ENCODE results near the gene TNIK. TPM values are rescaled to one million over a fixed set of nuclear protein-coding genes. Genes with fewer than 3 reads are reported as not detected.

The TNIK gene
- total RNA-seq, 1 donor from 2014 or later, result 1.5 TPM

- no peaks in the 10 kb centered on the region for H3K9me3 Mint-ChIP-seq (ENCODE audit: unreplicated experiment)
- no peak for TF ChIP-seq CTCF (IDR thresholded peaks at IDR 0.05; ENCODE audit: partially characterized antibody, unreplicated experiment)
- DNase-seq, result no peak
- no peak overlapping the region for H3K27ac Mint-ChIP-seq (ENCODE audit: unreplicated experiment)
- no peaks in the 10 kb centered on the region for H3K27me3 Mint-ChIP-seq (ENCODE audit: unreplicated experiment)
- peaks cover 2% of the 10 kb centered on the region for H3K4me1 Mint-ChIP-seq (ENCODE audit: low read depth, unreplicated experiment)
- no peak overlapping the region for H3K4me3 Mint-ChIP-seq (ENCODE audit: unreplicated experiment)
- no peaks in the 10 kb centered on the region for H3K36me3 Mint-ChIP-seq (ENCODE audit: unreplicated experiment)
Measured at GRCh38 chr3:171330938-171331337, 129.3 kb downstream of the TNIK start.

- Mint-ChIP-seq H3K36me3 (ENCODE audit: unreplicated experiment) (no peaks in the 10 kb centered on the region), H3K4me3 (ENCODE audit: unreplicated experiment) (no peak overlapping the region), H3K4me1 (ENCODE audit: low read depth, unreplicated experiment) (no peaks in the 10 kb centered on the region), H3K27ac (ENCODE audit: unreplicated experiment) (no peak overlapping the region), H3K27me3 (ENCODE audit: unreplicated experiment) (no peaks in the 10 kb centered on the region), H3K9me3 (ENCODE audit: unreplicated experiment) (no peaks in the 10 kb centered on the region)
- DNase-seq, result no peak
- TF ChIP-seq CTCF (IDR thresholded peaks at IDR 0.05; ENCODE audit: partially characterized antibody, unreplicated experiment), result no peak
Measured at GRCh38 chr3:171329746-171330145, 130.5 kb downstream of the TNIK start.

GRCh38 chr3:171328419-171329082 lies 131.7 kb downstream of the TNIK start:
- DNase-seq, result no peak
- no peak for TF ChIP-seq CTCF (IDR thresholded peaks at IDR 0.05; ENCODE audit: partially characterized antibody, unreplicated experiment)
- no peaks in the 10 kb centered on the region for H3K9me3 Mint-ChIP-seq (ENCODE audit: unreplicated experiment)
- H3K36me3 Mint-ChIP-seq (ENCODE audit: unreplicated experiment), result no peaks in the 10 kb centered on the region
- no peak overlapping the region for H3K4me3 Mint-ChIP-seq (ENCODE audit: unreplicated experiment)
- no peaks in the 10 kb centered on the region for H3K27me3 Mint-ChIP-seq (ENCODE audit: unreplicated experiment)
- peaks cover 4% of the 10 kb centered on the region for H3K4me1 Mint-ChIP-seq (ENCODE audit: low read depth, unreplicated experiment)
- no peak overlapping the region for H3K27ac Mint-ChIP-seq (ENCODE audit: unreplicated experiment)

GRCh38 chr3:171327441-171328174 lies 132.6 kb downstream of the TNIK start:
- H3K4me3 Mint-ChIP-seq (ENCODE audit: unreplicated experiment), result no peak overlapping the region
- no peak overlapping the region for H3K27ac Mint-ChIP-seq (ENCODE audit: unreplicated experiment)
- no peak for DNase-seq
- H3K4me1 Mint-ChIP-seq (ENCODE audit: low read depth, unreplicated experiment), result peaks cover 6% of the 10 kb centered on the region
- TF ChIP-seq CTCF (IDR thresholded peaks at IDR 0.05; ENCODE audit: partially characterized antibody, unreplicated experiment), result no peak
- no peaks in the 10 kb centered on the region for H3K36me3 Mint-ChIP-seq (ENCODE audit: unreplicated experiment)
- H3K9me3 Mint-ChIP-seq (ENCODE audit: unreplicated experiment), result no peaks in the 10 kb centered on the region
- no peaks in the 10 kb centered on the region for H3K27me3 Mint-ChIP-seq (ENCODE audit: unreplicated experiment)

Measured in glutamatergic neuron (in vitro differentiated cells).